Heart left ventricle (tissue), 16 donors: ENCODE results near the gene EEF1AKMT2. TPM values are rescaled to one million over a fixed set of nuclear protein-coding genes. Genes with fewer than 3 reads are reported as not detected.

Experiments
- ATAC-seq, 4 donors: fragments of 200-7000 bp; cut with Tn5 transposase; one replicate each; pipeline ENCODE4 v1.9.1; 2020 to 2022; ENCODE audit warnings: moderate library complexity in 4 of 4, mild to moderate bottlenecking in 3 of 4, moderate number of reproducible peaks in 1 of 4
- DNase-seq, 5 donors: peaks; one replicate each; pipeline ENCODE4 v3.0.0-alpha.2; 2020
- H3K27ac ChIP-seq, 12 donors: fragments of 200-600 bp; sonication (generic) in 4 of 12; one replicate each; pipeline versions ENCODE4 v1.5.0 to v1.8.0; 2016 to 2022; ENCODE audit warnings: mild to moderate bottlenecking in 2 of 12
- H3K27me3 ChIP-seq, 9 donors: fragments of 200-600 bp; sonication (generic) in 2 of 9; one replicate each; pipeline versions ENCODE4 v1.5.1 to v1.8.0; 2016 to 2022; ENCODE audit warnings: mild to moderate bottlenecking in 3 of 9
- H3K36me3 ChIP-seq, 9 donors: fragments of 200-600 bp; sonication (generic) in 2 of 9; one replicate each; pipeline versions ENCODE4 v1.5.0 to v1.8.0; 2018 to 2022; ENCODE audit warnings: mild to moderate bottlenecking in 2 of 9
- H3K4me1 ChIP-seq, 12 donors: fragments of 200-600 bp; sonication (generic) in 4 of 12; one replicate each; pipeline versions ENCODE4 v1.5.0 to v1.8.0; 2016 to 2022; ENCODE audit warnings: mild to moderate bottlenecking in 3 of 12
- H3K4me3 ChIP-seq, 12 donors: fragments of 200-600 bp; sonication (generic) in 4 of 12; one replicate each; pipeline versions ENCODE4 v1.5.0 to v1.8.0; 2017 to 2022; ENCODE audit warnings: mild to moderate bottlenecking in 9 of 12, moderate library complexity in 4 of 12
- H3K9me3 ChIP-seq, 12 donors: fragments of 200-600 bp; sonication (generic) in 4 of 12; one replicate each; pipeline versions ENCODE4 v1.5.0 to v1.8.0; 2016 to 2022; ENCODE audit warnings: mild to moderate bottlenecking in 1 of 12
- POLR2A ChIP-seq, 2 donors: fragments of 450-650 bp; IDR thresholded peaks; one replicate each; pipeline ENCODE4 v1.6.1; 2017; ENCODE audit warnings: antibody characterized with exemption in 2 of 2, mild to moderate bottlenecking in 2 of 2, moderate library complexity in 2 of 2
- WGBS, 4 donors: extraction: QIAGEN DNeasy Blood & Tissue Kit in 2 of 4; methylation state at CpG; one replicate each; pipeline versions ENCODE4 v1.1.5 to v1.1.7; 2013 to 2018; 5-methylcytosine and 5-hydroxymethylcytosine counted together
- intact Hi-C, 10 donors: fragments of 100-400 bp; cut with DNase I; formaldehyde crosslinking; loops; one replicate each; pipeline versions ENCODE4 v1.11.1 to v1.14.2; 2022
- polyA plus RNA-seq, 2 donors: library from polyadenylated mRNA; stranded (reverse); fragments of 200-250 nt; gene quantifications; one replicate each; pipeline ENCODE4 v1.2.3, GENCODE V29; 2013
- total RNA-seq, 9 donors: library from RNA; depleted of rRNA in 2 of 9; stranded (reverse); fragments of >200 nt in 2 of 9; fragmentation: NEBNext Ultra II Directional in 3 of 9; extraction: Animal tissue kit (Norgen Biotek cat#: 25700) in 3 of 9; gene quantifications; one replicate each; pipeline versions ENCODE4 v1.1.0 to v1.2.4, GENCODE V29; 2016 to 2023
- TF ChIP-seq, protein P1 (sequence below), 12 donors: fragments of 200-600 bp; sonication (generic) in 4 of 12; IDR thresholded peaks; one replicate each; pipeline versions ENCODE4 v1.5.0 to v1.8.0; 2018 to 2022; ENCODE audit warnings: antibody characterized with exemption in 12 of 12, mild to moderate bottlenecking in 5 of 12
- donor health status: ischemic (EF 13 %, LVEDD 7.1; RV severe dilation, severe dysfunction).
- donor health status: healthy with polysubstance abuse.
- donor health status: DM: no; HTN: yes; CAD: no.
- donor health status: DM: no; HTN: no; CAD: no.
- donor health status: ischemic (EF 25% LVEDD 6.9; RV normal size, moderate dysfunction).
- donor health status: ischemic (EF 25% LVEDD 5.7; RV mildly dilated, moderate dysfunction).
- donor health status: healthy.
- donor health status: DM: yes; HTN: yes; CAD: no.
- donor health status: ischemic (EF 35%, LVEDD 5.7; RV mildly dilated, moderate dysfunction).
- donor health status: nonischemic (EF 11% LVEDD 7.7; RV severe dilation, severe dysfunction).
- donor health status: DM: yes; HTN: yes; CAD: no.
- donor health status: PGD.
- donor health status: ischemic (EF 29% LVEDD 5.4; RV normal size, mild dysfunction).
- donor health status: nonischemic (EF 23%, LVEDD 6.1; RV moderate dilation, normal function).

The EEF1AKMT2 gene
- total and polyA plus RNA-seq, 11 donors, result 3.6 to 14.8 (median 10.9) TPM

DNA sequence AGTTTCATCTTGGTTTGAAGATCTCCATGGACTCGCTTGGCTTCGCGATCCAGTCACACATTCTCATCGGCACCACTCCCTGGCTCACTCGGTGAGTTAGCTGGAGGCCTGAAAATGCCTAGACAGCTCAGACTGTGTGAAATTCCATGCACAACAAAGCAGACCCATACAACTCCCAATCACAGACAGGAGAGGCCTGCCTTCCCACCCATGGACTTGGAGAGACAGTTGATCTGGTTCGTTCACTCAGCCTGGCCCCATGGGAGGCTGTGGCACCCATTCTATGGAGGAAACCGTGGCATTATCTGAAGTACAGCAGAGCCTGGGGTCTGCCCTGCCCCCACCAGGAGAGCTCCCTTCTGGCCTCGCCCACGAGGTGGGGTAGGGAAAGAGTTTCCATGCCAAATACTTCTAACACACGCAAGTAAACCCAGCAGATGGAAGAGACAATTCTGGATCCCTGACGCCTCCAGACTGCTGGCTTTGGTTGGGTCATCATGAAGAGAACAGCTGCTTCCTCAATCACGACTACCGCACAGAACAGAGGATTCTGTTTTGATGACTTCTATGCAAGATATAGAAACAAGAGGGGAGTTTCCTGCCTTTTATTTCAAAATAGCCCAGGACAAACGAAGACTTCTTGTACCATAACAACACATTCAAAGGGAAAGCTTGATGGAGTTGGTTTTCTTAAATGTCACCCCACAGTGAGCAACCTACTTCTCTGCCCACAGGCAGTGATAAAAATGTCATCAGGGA, 63.4 kb downstream of the EEF1AKMT2 start:
- peak overlapping the region; percentile 59 to 87 (median 78) for H3K27ac ChIP-seq
- WGBS, 4 donors, result 37 to 48% (median 45%) methylated on average over 14 of the region's 14 CpGs

DNA sequence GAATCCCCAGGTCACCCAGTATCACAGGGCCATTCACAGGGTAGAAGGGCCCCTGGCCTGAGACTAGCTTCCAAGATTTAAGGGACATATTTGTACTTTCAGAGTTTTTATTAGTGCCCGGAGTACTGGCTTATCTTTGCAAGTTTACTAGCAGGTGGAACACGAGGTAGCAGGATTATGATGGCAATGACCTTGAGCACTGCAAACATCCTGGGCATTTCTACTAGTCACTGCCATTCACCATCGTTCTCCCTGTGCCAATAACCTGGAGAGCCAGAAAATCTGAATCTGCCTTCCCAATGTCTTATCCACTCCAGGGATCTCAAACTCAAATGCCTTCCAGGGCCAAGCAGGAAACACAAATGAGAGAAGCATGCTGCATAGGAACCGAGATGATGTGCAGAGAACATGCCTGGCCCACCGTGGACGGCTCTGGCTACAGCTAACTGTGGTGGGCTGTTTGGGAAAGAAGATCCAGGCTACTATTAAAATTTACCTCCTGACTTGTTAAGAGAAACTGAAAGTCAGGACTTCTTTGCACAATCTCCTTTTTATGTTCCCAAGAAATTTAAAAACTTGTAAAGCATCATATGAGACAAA, 64.2 kb downstream of the EEF1AKMT2 start:
- WGBS, 4 donors, result 40 to 50% (median 46%) methylated on average over 6 of the region's 6 CpGs
- intact Hi-C loops, result loop anchor here in 1 of 10 donors (5.0 kb wide), 1 partner anchor 55 kb away; no protein-coding TSS in a partner anchor
- H3K4me3 ChIP-seq, result no peak overlapping the region
- DNase-seq, result peak in 1 of 5 donors; percentile 30
- no peak for ATAC-seq
- peaks cover 0 to 5% (median 0%) of the 10 kb centered on the region in 9 donors for H3K36me3 ChIP-seq
- H3K4me1 ChIP-seq, result peaks cover 32 to 99% (median 93%) of the 10 kb centered on the region in 12 donors
- H3K27ac ChIP-seq, result peak overlapping the region; percentile 59 to 87 (median 78)
- no peaks in the 10 kb centered on the region for H3K27me3 ChIP-seq
- TF ChIP-seq POLR2A (IDR thresholded peaks at IDR 0.05), result no peak
- TF ChIP-seq, protein P1, sequence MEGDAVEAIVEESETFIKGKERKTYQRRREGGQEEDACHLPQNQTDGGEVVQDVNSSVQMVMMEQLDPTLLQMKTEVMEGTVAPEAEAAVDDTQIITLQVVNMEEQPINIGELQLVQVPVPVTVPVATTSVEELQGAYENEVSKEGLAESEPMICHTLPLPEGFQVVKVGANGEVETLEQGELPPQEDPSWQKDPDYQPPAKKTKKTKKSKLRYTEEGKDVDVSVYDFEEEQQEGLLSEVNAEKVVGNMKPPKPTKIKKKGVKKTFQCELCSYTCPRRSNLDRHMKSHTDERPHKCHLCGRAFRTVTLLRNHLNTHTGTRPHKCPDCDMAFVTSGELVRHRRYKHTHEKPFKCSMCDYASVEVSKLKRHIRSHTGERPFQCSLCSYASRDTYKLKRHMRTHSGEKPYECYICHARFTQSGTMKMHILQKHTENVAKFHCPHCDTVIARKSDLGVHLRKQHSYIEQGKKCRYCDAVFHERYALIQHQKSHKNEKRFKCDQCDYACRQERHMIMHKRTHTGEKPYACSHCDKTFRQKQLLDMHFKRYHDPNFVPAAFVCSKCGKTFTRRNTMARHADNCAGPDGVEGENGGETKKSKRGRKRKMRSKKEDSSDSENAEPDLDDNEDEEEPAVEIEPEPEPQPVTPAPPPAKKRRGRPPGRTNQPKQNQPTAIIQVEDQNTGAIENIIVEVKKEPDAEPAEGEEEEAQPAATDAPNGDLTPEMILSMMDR (IDR thresholded peaks at IDR 0.05), result no peak
- H3K9me3 ChIP-seq, result no peaks in the 10 kb centered on the region

More for the DNA sequence above, 63.4 kb downstream of the EEF1AKMT2 start:
- Histone ChIP-seq H3K27me3 (no peaks in the 10 kb centered on the region), H3K9me3 (no peaks in the 10 kb centered on the region), H3K4me1 (peaks cover 40 to 99% (median 93%) of the 10 kb centered on the region in 12 donors), H3K4me3 (no peak overlapping the region), H3K36me3 (peaks cover 0 to 5% (median 0%) of the 10 kb centered on the region in 9 donors)
- DNase-seq, result peak in 3 of 5 donors; percentile 57 to 70 (median 64)
- peak in 1 of 2 donors; percentile 17 for TF ChIP-seq POLR2A (IDR thresholded peaks at IDR 0.05)
- TF ChIP-seq, protein P1 (IDR thresholded peaks at IDR 0.05), result no peak
- peak; percentile 60 to 72 (median 66) for ATAC-seq
- intact Hi-C loops, result loop anchor here in 1 of 10 donors (5.0 kb wide), 1 partner anchor 56 kb away; no protein-coding TSS in a partner anchor

DNA sequence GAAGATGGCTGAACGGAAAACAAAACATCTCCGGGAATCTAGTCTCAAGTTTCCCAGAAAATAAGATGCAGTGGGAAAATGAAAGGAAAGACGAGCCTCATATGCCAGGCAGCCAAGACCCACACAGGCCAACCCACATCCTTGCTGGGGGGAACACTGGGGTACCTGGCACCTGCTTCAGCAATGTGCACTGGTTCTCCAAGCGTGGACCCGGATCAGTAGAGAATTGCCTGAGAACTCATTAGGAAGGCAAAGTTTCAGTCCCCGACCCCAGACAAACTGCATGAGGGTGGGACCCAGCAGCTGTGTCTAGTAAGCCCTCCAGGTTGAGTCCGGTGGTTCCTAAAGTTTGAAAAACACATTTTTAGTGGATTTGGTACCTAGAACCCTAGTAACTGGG, 65.9 kb downstream of the EEF1AKMT2 start:
- 81 to 96% (median 92%) methylated on average over 7 of the region's 7 CpGs for WGBS, 4 donors
- Histone ChIP-seq H3K9me3 (no peaks in the 10 kb centered on the region), H3K27me3 (no peaks in the 10 kb centered on the region), H3K27ac (no peak overlapping the region), H3K4me1 (peaks cover 29 to 100% (median 94%) of the 10 kb centered on the region in 12 donors), H3K4me3 (no peak overlapping the region), H3K36me3 (peaks cover 0 to 5% (median 0%) of the 10 kb centered on the region in 9 donors)
- ATAC-seq (no peak), DNase-seq (no peak)
- no peak for TF ChIP-seq POLR2A (IDR thresholded peaks at IDR 0.05)
- TF ChIP-seq, protein P1 (IDR thresholded peaks at IDR 0.05), result no peak
- intact Hi-C loops, result loop anchor here in 1 of 10 donors (5.0 kb wide), 1 partner anchor 53 kb away; no protein-coding TSS in a partner anchor

DNA sequence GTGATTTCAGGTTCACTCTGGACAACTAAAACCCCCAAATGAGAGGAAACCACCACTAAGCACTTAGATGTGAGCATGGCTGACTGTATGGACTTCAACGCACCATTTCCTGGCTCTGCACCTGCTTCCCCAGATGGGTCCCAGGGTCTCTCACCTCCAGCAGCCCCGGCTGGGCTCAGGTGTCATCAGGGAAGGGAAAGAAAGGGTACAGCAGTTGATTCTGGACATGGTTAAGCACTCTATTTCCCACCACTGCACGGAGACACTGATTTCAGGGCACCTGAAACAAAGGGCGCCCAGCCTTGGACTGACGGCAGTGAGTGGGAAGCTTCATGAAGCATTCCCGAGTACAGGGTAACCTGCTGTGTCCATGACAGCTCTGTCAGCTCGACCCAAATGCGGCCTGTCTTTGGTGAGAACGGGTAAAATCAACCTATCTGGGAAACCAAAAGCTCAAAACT, 66.5 kb downstream of the EEF1AKMT2 start:
- Histone ChIP-seq H3K27me3 (no peaks in the 10 kb centered on the region), H3K9me3 (no peaks in the 10 kb centered on the region), H3K36me3 (peaks cover 0 to 5% (median 0%) of the 10 kb centered on the region in 9 donors), H3K27ac (peak overlapping the region in 10 of 12 donors; percentile 74 to 93 (median 83)), H3K4me3 (no peak overlapping the region), H3K4me1 (peaks cover 29 to 100% (median 98%) of the 10 kb centered on the region in 12 donors)
- ATAC-seq (no peak), DNase-seq (peak in 2 of 5 donors; percentile 4 to 16)
- intact Hi-C loops, result loop anchor here in 1 of 10 donors (5.0 kb wide), 1 partner anchor 53 kb away; no protein-coding TSS in a partner anchor
- TF ChIP-seq, protein P1 (IDR thresholded peaks at IDR 0.05), result no peak
- TF ChIP-seq POLR2A (IDR thresholded peaks at IDR 0.05), result no peak
- WGBS, 4 donors, result 87 to 95% (median 92%) methylated on average over 9 of the region's 9 CpGs
